ENCODE results near the gene CCN5.

CCN5 gene

DNA sequence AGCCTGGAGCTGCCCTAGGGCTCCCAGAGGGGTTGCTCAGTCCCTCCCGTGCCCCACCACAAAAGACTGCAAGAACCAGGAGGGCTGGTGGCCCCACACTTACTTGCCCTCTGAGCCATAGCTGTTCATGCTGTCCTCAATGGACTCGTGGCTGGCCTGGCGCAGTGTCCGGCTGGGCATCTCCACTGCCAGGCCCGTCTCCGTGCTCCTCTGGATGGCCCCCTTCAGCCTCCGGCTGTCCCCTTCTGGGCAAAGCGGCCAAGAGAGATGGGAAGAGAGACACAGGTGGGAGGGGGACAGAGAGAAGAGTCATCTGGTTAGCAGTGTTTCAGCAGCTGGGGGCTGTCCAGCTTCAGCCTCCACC is 56.0 kb downstream of the CCN5 start:
- H3K27me3 ChIP-seq (ENCODE audit: insufficient read depth, low read length): peaks cover 97% of the 10 kb centered on the region
- no peaks in the 10 kb centered on the region for H3K79me2 ChIP-seq (ENCODE audit: control insufficient read depth, insufficient read depth, low read length, unreplicated experiment)
- no peak overlapping the region for H2AFZ ChIP-seq (ENCODE audit: low read length, unreplicated experiment)
- H3K27ac ChIP-seq (ENCODE audit: low read depth, low read length): no peak overlapping the region
- H3K4me1 ChIP-seq (ENCODE audit: control insufficient read depth, insufficient read depth, low read length, unreplicated experiment): no peaks in the 10 kb centered on the region
- H3K4me3 ChIP-seq (ENCODE audit: low read depth, low read length): no peak overlapping the region
- no peaks in the 10 kb centered on the region for H3K36me3 ChIP-seq (ENCODE audit: insufficient read depth, low read length)

DNA sequence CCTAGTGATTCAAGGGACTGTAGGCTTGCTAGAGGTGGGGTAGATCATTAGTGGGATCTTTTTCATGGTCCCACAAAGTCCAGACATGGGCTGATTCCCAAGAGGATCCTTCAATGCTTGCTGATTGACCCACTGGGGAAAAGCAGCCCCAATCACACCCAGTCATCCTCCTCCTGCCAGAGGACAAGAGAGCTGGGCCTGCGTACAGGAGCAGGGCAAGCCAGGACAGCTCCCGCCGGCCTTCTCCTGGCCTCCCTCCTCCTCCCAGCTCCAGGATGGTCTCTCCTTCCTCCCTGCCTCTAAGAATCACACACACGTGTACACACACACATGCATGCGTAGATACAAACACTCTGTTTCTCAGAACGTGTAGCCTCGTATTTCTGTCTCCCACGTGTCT is 57.5 kb downstream of the CCN5 start:
- H3K27ac ChIP-seq (ENCODE audit: low read depth, low read length): no peak overlapping the region
- no peak overlapping the region for H3K4me3 ChIP-seq (ENCODE audit: low read depth, low read length)
- no peaks in the 10 kb centered on the region for H3K79me2 ChIP-seq (ENCODE audit: control insufficient read depth, insufficient read depth, low read length, unreplicated experiment)
- H3K36me3 ChIP-seq (ENCODE audit: insufficient read depth, low read length): no peaks in the 10 kb centered on the region
- no peak overlapping the region for H2AFZ ChIP-seq (ENCODE audit: low read length, unreplicated experiment)
- H3K27me3 ChIP-seq (ENCODE audit: insufficient read depth, low read length): peaks cover 95% of the 10 kb centered on the region
- H3K4me1 ChIP-seq (ENCODE audit: control insufficient read depth, insufficient read depth, low read length, unreplicated experiment): no peaks in the 10 kb centered on the region

DNA sequence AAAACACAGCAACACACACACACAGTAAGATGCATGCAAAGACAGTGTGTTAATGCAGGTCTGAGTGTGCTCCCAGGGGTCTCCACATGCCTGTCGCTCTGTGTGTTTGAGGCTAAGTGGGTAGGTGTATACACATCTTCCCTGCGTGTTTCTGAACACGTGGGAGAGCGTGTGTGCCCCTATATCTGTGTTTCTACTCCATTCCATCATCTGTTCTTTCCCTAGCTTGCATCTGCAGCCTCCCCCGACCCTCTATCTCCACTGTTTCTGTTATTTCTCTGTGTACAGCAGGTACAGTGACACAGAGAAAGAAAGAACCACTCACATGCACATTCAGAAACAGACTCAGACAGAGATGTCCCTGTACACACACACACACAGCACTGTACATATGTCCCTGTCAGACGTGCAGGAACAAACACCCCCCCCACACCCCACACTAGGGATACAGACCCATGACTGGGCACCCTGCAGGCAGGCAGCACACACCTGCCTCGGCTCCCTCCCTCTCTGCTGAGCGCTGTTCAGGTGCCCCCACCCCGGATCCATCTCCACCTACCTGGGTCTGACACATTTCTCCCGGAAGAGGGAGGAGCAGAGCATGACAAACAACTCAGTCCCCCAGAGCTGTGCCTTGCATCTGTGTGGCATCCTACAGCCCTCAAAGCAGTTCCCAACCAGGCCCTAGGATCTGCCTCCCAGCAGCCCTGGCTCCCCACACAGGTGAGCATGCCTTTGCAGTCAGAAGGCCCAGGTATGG is 58.1 kb downstream of the CCN5 start:
- no peak overlapping the region for H3K4me3 ChIP-seq (ENCODE audit: low read depth, low read length)
- peaks cover 89% of the 10 kb centered on the region for H3K27me3 ChIP-seq (ENCODE audit: insufficient read depth, low read length)
- H3K27ac ChIP-seq (ENCODE audit: low read depth, low read length): no peak overlapping the region
- no peaks in the 10 kb centered on the region for H3K36me3 ChIP-seq (ENCODE audit: insufficient read depth, low read length)
- H3K4me1 ChIP-seq (ENCODE audit: control insufficient read depth, insufficient read depth, low read length, unreplicated experiment): no peaks in the 10 kb centered on the region
- no peak overlapping the region for H2AFZ ChIP-seq (ENCODE audit: low read length, unreplicated experiment)
- H3K79me2 ChIP-seq (ENCODE audit: control insufficient read depth, insufficient read depth, low read length, unreplicated experiment): no peaks in the 10 kb centered on the region

DNA sequence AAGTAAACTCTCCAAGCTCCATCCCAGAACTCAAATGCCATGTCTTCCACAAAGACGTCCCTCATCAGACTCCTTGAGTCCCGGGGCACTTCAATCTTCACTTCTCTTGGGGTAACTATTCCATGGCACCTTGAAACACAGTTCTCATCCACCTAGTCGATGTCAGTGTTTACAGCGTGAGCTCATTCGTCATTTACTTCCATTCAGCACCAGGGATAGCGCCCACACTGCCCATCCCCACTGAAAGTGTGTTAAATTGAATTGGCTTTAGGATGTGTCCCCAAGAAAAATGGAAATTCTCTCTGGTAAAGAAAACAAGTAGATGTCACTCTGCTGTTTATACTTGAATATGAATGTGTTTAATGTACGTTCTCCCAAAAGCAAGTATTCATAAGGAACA is 61.8 kb downstream of the CCN5 start:
- no peaks in the 10 kb centered on the region for H3K36me3 ChIP-seq (ENCODE audit: insufficient read depth, low read length)
- no peaks in the 10 kb centered on the region for H3K79me2 ChIP-seq (ENCODE audit: control insufficient read depth, insufficient read depth, low read length, unreplicated experiment)
- H3K27ac ChIP-seq (ENCODE audit: low read depth, low read length): no peak overlapping the region
- H2AFZ ChIP-seq (ENCODE audit: low read length, unreplicated experiment): no peak overlapping the region
- peaks cover 73% of the 10 kb centered on the region for H3K27me3 ChIP-seq (ENCODE audit: insufficient read depth, low read length)
- H3K4me3 ChIP-seq (ENCODE audit: low read depth, low read length): no peak overlapping the region
- no peaks in the 10 kb centered on the region for H3K4me1 ChIP-seq (ENCODE audit: control insufficient read depth, insufficient read depth, low read length, unreplicated experiment)
